ENCODE results near the gene BAD.

DNA sequence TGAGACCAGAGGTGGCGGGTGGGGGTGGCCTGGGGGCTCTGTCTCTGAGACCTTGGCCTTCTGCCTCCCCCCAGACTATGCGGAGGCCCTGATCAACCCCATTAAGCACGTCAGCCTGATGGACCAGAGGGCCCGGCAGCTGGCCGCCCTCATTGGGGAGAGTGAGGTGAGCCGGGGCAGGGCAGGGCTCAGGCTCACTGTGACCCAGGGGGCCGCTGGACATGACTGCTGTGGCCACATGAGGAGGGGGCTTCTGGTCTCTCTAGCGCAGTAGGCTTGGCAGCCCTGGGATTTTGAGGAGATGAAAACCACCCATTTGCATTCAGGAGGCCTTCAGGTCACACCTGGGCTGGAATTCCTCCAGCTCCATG, 20.5 kb downstream of the BAD start:
- no peak for TF ChIP-seq POLR2AphosphoS5 (IDR thresholded peaks at IDR 0.05; ENCODE audit: low read depth, low read length)
- TF ChIP-seq TAF1 (IDR thresholded peaks at IDR 0.05; ENCODE audit: borderline replicate concordance, insufficient read depth, low read length), result no peak
- TF ChIP-seq, protein P1, sequence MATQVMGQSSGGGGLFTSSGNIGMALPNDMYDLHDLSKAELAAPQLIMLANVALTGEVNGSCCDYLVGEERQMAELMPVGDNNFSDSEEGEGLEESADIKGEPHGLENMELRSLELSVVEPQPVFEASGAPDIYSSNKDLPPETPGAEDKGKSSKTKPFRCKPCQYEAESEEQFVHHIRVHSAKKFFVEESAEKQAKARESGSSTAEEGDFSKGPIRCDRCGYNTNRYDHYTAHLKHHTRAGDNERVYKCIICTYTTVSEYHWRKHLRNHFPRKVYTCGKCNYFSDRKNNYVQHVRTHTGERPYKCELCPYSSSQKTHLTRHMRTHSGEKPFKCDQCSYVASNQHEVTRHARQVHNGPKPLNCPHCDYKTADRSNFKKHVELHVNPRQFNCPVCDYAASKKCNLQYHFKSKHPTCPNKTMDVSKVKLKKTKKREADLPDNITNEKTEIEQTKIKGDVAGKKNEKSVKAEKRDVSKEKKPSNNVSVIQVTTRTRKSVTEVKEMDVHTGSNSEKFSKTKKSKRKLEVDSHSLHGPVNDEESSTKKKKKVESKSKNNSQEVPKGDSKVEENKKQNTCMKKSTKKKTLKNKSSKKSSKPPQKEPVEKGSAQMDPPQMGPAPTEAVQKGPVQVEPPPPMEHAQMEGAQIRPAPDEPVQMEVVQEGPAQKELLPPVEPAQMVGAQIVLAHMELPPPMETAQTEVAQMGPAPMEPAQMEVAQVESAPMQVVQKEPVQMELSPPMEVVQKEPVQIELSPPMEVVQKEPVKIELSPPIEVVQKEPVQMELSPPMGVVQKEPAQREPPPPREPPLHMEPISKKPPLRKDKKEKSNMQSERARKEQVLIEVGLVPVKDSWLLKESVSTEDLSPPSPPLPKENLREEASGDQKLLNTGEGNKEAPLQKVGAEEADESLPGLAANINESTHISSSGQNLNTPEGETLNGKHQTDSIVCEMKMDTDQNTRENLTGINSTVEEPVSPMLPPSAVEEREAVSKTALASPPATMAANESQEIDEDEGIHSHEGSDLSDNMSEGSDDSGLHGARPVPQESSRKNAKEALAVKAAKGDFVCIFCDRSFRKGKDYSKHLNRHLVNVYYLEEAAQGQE (IDR thresholded peaks at IDR 0.05; ENCODE audit: insufficient read depth in 1 of 2, low read depth in 2 of 2, low read length in 2 of 2), result no peak

Data from PFSK-1 (cell line).